Heart left ventricle (tissue), 16 donors: ENCODE results near the gene RBMS2. TPM values are rescaled to one million over a fixed set of nuclear protein-coding genes. Genes with fewer than 3 reads are reported as not detected.

ENCODE experiments used
- ATAC-seq, 4 donors: fragments of 200-7000 bp; cut with Tn5 transposase; one replicate each; pipeline ENCODE4 v1.9.1; 2020 to 2022; ENCODE audit warnings: moderate library complexity in 4 of 4, mild to moderate bottlenecking in 3 of 4, moderate number of reproducible peaks in 1 of 4
- DNase-seq, 5 donors: peaks; one replicate each; pipeline ENCODE4 v3.0.0-alpha.2; 2020
- H3K27ac ChIP-seq, 12 donors: fragments of 200-600 bp; sonication (generic) in 4 of 12; one replicate each; pipeline versions ENCODE4 v1.5.0 to v1.8.0; 2016 to 2022; ENCODE audit warnings: mild to moderate bottlenecking in 2 of 12
- H3K27me3 ChIP-seq, 9 donors: fragments of 200-600 bp; sonication (generic) in 2 of 9; one replicate each; pipeline versions ENCODE4 v1.5.1 to v1.8.0; 2016 to 2022; ENCODE audit warnings: mild to moderate bottlenecking in 3 of 9
- H3K36me3 ChIP-seq, 9 donors: fragments of 200-600 bp; sonication (generic) in 2 of 9; one replicate each; pipeline versions ENCODE4 v1.5.0 to v1.8.0; 2018 to 2022; ENCODE audit warnings: mild to moderate bottlenecking in 2 of 9
- H3K4me1 ChIP-seq, 12 donors: fragments of 200-600 bp; sonication (generic) in 4 of 12; one replicate each; pipeline versions ENCODE4 v1.5.0 to v1.8.0; 2016 to 2022; ENCODE audit warnings: mild to moderate bottlenecking in 3 of 12
- H3K4me3 ChIP-seq, 12 donors: fragments of 200-600 bp; sonication (generic) in 4 of 12; one replicate each; pipeline versions ENCODE4 v1.5.0 to v1.8.0; 2017 to 2022; ENCODE audit warnings: mild to moderate bottlenecking in 9 of 12, moderate library complexity in 4 of 12
- H3K9me3 ChIP-seq, 12 donors: fragments of 200-600 bp; sonication (generic) in 4 of 12; one replicate each; pipeline versions ENCODE4 v1.5.0 to v1.8.0; 2016 to 2022; ENCODE audit warnings: mild to moderate bottlenecking in 1 of 12
- CTCF ChIP-seq, 12 donors: fragments of 200-600 bp; sonication (generic) in 4 of 12; IDR thresholded peaks; one replicate each; pipeline versions ENCODE4 v1.5.0 to v1.8.0; 2018 to 2022; ENCODE audit warnings: antibody characterized with exemption in 12 of 12, mild to moderate bottlenecking in 5 of 12
- POLR2A ChIP-seq, 2 donors: fragments of 450-650 bp; IDR thresholded peaks; one replicate each; pipeline ENCODE4 v1.6.1; 2017; ENCODE audit warnings: antibody characterized with exemption in 2 of 2, mild to moderate bottlenecking in 2 of 2, moderate library complexity in 2 of 2
- WGBS, 4 donors: extraction: QIAGEN DNeasy Blood & Tissue Kit in 2 of 4; methylation state at CpG; one replicate each; pipeline versions ENCODE4 v1.1.5 to v1.1.7; 2013 to 2018; 5-methylcytosine and 5-hydroxymethylcytosine counted together
- intact Hi-C, 10 donors: fragments of 100-400 bp; cut with DNase I; formaldehyde crosslinking; loops; one replicate each; pipeline versions ENCODE4 v1.11.1 to v1.14.2; 2022
- polyA plus RNA-seq, 2 donors: library from polyadenylated mRNA; stranded (reverse); fragments of 200-250 nt; gene quantifications; one replicate each; pipeline ENCODE4 v1.2.3, GENCODE V29; 2013
- total RNA-seq, 9 donors: library from RNA; depleted of rRNA in 2 of 9; stranded (reverse); fragments of >200 nt in 2 of 9; fragmentation: NEBNext Ultra II Directional in 3 of 9; extraction: Animal tissue kit (Norgen Biotek cat#: 25700) in 3 of 9; gene quantifications; one replicate each; pipeline versions ENCODE4 v1.1.0 to v1.2.4, GENCODE V29; 2016 to 2023
- donor health status: ischemic (EF 13 %, LVEDD 7.1; RV severe dilation, severe dysfunction).
- donor health status: healthy with polysubstance abuse.
- donor health status: DM: no; HTN: yes; CAD: no.
- donor health status: DM: no; HTN: no; CAD: no.
- donor health status: ischemic (EF 25% LVEDD 6.9; RV normal size, moderate dysfunction).
- donor health status: ischemic (EF 25% LVEDD 5.7; RV mildly dilated, moderate dysfunction).
- donor health status: healthy.
- donor health status: DM: yes; HTN: yes; CAD: no.
- donor health status: ischemic (EF 35%, LVEDD 5.7; RV mildly dilated, moderate dysfunction).
- donor health status: nonischemic (EF 11% LVEDD 7.7; RV severe dilation, severe dysfunction).
- donor health status: DM: yes; HTN: yes; CAD: no.
- donor health status: PGD.
- donor health status: ischemic (EF 29% LVEDD 5.4; RV normal size, mild dysfunction).
- donor health status: nonischemic (EF 23%, LVEDD 6.1; RV moderate dilation, normal function).

The RBMS2 gene
- total and polyA plus RNA-seq, 11 donors, result 8.8 to 37.3 (median 29.1) TPM

GRCh38 chr12:56628671-56629458, 107.2 kb downstream of the RBMS2 start:
- peaks cover 18 to 85% (median 69%) of the 10 kb centered on the region in 12 donors for H3K4me1 ChIP-seq
- ATAC-seq (peak in 3 of 4 donors; percentile 3 to 50 (median 25)), DNase-seq (peak; percentile 69 to 78 (median 76))
- H3K36me3 ChIP-seq, result peaks cover 0 to 29% (median 16%) of the 10 kb centered on the region in 9 donors
- TF ChIP-seq POLR2A (IDR thresholded peaks at IDR 0.05) (no peak), CTCF (IDR thresholded peaks at IDR 0.05) (no peak)
- intact Hi-C loops, result no loop called here
- no peaks in the 10 kb centered on the region for H3K9me3 ChIP-seq
- no peaks in the 10 kb centered on the region for H3K27me3 ChIP-seq
- peak overlapping the region; percentile 80 to 100 (median 98) for H3K4me3 ChIP-seq
- 0 to 1% (median 1%) methylated on average over 18 of the region's 18 CpGs for WGBS, 4 donors
- peak overlapping the region; percentile 84 to 98 (median 94) for H3K27ac ChIP-seq

- Histone ChIP-seq H3K27ac (peak overlapping the region; percentile 84 to 98 (median 94)), H3K4me3 (peak overlapping the region; percentile 80 to 100 (median 98)), H3K9me3 (no peaks in the 10 kb centered on the region), H3K4me1 (peaks cover 18 to 83% (median 67%) of the 10 kb centered on the region in 12 donors), H3K27me3 (no peaks in the 10 kb centered on the region), H3K36me3 (peaks cover 0 to 24% (median 16%) of the 10 kb centered on the region in 9 donors)
- DNase-seq (peak in 3 of 5 donors; percentile 34 to 45 (median 37)), ATAC-seq (peak; percentile 10 to 47 (median 37))
- no peak for TF ChIP-seq POLR2A (IDR thresholded peaks at IDR 0.05)
- TF ChIP-seq CTCF (IDR thresholded peaks at IDR 0.05), result no peak
- 0 to 1% (median 1%) methylated on average over 26 to 46 of the region's 46 CpGs for WGBS, 4 donors
- intact Hi-C loops, result loop anchor here in 6 of 10 donors (2.0 to 10.0 kb wide), 6 partner anchors 32 to 117 kb away; partner anchors contain the start of gene RBMS2 (in 1 of the 6)
Measured at GRCh38 chr12:56629459-56630179, 108.0 kb downstream of the RBMS2 start.

GRCh38 chr12:56630180-56630632, 108.6 kb downstream of the RBMS2 start, which contains the start of gene BAZ2A:
Gene BAZ2A, minus strand, starts transcription at chr12:56630326. Its CDS starts 12,796 bp downstream, at chr12:56617530.
- Histone ChIP-seq H3K27me3 (no peaks in the 10 kb centered on the region), H3K9me3 (no peaks in the 10 kb centered on the region), H3K4me3 (peak within 1 kb of the TSS; percentile 80 to 100 (median 98)), H3K27ac (peak within 1 kb of the TSS; percentile 84 to 98 (median 94)), H3K4me1 (peaks cover 18 to 78% (median 63%) of the 10 kb centered on the region in 12 donors), H3K36me3 (peaks cover 0 to 21% (median 15%) of the 10 kb centered on the region in 9 donors)
- ATAC-seq (peak; percentile 79 to 90 (median 87)), DNase-seq (peak; percentile 91 to 93 (median 93))
- TF ChIP-seq POLR2A (IDR thresholded peaks at IDR 0.05) (no peak), CTCF (IDR thresholded peaks at IDR 0.05) (no peak)
- WGBS, 4 donors, result 0 to 2% (median 1%) methylated on average over 8 to 31 of the region's 31 CpGs
- intact Hi-C loops, result loop anchor here in 6 of 10 donors (2.0 to 10.0 kb wide), 6 partner anchors 33 to 118 kb away; partner anchors contain the start of gene RBMS2 (in 1 of the 6)
